LHCN-M2 (cell line): Measurements from ENCODE around the gene PCBD1. TPM values are rescaled to one million over a fixed set of nuclear protein-coding genes. Genes with fewer than 3 reads are reported as not detected.

ENCODE experiments used
- DNase-seq: peaks from one replicate; pipeline ENCODE4 v3.0.0-alpha.2; 2012; ENCODE audit warnings: low read depth
- total RNA-seq: library from RNA; depleted of rRNA; stranded (reverse); fragments of >200 nt; gene quantifications from 2 replicates; pipeline ENCODE4 v1.2.3, GENCODE V29; 2014

PCBD1 gene
- total RNA-seq, 1 experiment from 2014 or later: 32.4 TPM

DNA sequence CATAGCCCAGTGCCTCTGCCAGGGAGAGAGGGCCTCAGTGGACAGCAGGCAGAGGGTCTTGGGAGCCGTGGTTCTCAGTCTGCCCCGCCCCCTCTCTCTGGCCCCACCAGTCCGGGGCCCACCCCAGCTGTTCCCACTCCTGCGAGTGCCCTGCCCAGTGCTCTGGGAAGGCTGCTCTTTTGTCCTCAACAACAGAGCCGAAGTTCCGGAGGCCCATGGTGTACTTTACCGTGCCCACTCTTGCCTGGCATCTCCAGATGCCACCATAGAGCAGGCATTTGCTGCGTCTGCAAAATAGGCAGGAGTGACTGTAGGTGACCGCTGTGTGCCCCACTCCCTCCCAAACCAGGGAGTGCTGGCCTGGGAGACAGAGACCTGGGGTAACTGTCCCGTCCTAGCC lies 29.3 kb upstream of the PCBD1 start:
- DNase-seq: no peak

GRCh38 chr10:70917226-70917625 lies 28.9 kb upstream of the PCBD1 start:
- no peak for DNase-seq

DNA sequence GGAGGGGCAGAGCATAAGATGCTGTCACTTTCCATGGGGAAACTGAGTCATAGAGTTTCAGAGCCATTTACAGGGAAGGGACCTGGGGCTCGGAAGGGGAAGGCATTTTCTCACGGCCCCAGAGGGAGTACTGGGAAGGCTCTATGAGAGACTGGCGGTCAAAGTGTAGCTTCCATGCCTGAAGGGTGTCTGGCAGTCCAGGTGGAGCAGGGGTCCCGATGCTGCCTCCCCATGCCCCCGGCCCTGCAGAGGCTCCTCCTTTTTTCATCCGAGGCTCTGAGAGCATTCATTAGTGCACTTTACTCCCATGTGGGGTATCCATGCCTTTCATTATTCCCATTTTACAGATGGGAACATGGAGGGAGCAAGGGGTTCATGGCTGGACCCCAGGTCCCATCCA lies 27.9 kb upstream of the PCBD1 start:
- DNase-seq: no peak

DNA sequence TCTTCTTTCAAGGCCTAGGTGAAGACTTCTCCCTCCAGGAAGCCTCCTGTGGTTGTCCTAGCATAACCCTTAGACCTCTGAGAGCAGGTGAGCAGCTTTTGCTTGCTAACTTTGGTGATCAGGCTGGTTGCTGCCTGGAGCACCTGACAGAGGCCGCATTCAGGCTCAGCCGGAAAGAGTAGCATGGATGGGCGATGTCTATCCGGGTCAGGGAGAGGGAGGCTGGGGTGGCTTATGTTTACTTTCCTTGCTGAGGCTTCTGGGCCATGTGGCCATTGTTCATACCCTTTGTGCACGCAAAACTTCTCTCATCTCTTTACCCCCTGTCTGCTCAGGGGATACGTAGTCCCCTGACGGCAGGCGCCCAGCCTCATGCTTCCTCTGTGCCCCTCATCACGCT lies 27.4 kb upstream of the PCBD1 start:
- DNase-seq: no peak

DNA sequence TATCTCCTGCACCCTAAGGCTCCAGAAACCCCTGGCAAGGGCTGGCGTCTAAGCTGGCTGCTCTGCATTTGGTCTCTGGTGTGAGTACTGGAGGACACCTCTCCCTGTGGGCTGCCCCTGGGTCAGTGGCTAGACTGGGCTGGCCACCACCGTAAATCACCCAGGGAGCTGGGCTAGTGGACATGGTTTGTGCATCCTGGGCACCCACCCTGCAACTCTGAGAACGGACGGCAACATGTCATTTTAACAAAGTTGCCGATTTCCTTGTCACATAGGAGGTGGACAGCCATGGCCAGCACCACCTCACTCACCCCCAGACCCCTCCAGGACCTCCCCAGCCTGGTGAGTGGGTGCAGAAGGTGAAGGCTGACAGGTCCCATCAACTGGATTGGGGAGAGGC lies 26.8 kb upstream of the PCBD1 start:
- DNase-seq: no peak

GRCh38 chr10:70914316-70914864 lies 26.0 kb upstream of the PCBD1 start:
- DNase-seq: no peak

DNA sequence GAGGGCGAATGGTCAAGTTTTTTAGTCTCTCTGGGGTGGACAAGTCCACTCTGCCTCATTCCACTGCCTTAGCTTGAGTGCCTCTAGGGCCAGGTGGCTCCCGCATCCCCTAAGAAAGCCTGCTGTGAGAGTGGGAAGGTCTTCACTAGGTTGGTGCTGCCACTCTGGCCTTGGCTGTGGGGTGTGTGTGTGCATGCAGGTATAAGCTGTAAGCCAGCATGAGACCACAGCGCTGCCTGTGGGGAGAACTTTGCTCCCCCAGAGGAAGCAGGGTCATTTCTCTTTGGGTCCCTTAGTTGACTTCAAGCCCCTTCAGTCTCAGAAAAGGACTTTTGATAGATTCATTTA lies 25.5 kb upstream of the PCBD1 start:
- DNase-seq: no peak

- DNase-seq: no peak
These were observed 25.0 kb upstream of the PCBD1 start for GRCh38 chr10:70913191-70913892.

DNA sequence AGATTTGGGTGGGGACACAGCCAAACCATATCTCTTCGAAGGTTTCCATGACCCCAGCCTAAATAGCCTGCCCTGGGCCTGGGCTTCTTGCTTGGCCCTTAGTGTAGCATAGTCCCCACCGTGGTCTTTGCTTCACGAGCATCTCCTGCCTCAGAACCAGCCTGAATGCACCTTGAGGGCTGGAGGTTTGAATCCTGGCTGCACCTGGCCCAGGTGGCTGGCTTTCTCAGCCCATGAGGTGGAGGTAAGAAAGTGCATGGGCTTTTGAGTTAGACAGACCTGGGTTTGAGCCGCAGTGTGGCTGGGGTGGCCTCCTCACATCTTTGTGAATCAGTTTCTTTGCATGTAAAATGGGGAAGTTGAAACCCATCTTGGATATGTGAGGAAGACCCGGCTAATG lies 24.2 kb upstream of the PCBD1 start:
- DNase-seq: no peak

DNA sequence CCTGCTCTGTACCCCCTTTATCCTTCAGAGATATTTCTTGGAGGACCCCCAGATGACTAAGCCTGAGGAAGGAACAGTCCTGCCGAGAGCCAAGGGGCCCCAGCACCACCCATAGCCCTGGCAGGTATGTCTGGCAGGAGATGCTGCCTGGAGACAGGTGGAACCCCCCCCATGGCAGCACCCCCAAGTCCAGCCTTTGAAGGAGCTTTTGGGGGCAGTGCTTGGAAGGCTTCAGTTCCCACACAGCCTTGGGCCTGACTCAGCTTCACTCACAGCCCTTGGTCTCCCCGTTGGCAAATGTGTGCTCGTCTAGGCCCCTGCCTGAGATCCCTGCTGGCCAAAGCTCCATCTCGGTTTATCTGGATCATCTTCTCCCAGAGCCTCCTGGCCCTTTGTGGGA lies 23.0 kb upstream of the PCBD1 start:
- DNase-seq: no peak

GRCh38 chr10:70910486-70911341 lies 22.3 kb upstream of the PCBD1 start:
- no peak for DNase-seq

DNA sequence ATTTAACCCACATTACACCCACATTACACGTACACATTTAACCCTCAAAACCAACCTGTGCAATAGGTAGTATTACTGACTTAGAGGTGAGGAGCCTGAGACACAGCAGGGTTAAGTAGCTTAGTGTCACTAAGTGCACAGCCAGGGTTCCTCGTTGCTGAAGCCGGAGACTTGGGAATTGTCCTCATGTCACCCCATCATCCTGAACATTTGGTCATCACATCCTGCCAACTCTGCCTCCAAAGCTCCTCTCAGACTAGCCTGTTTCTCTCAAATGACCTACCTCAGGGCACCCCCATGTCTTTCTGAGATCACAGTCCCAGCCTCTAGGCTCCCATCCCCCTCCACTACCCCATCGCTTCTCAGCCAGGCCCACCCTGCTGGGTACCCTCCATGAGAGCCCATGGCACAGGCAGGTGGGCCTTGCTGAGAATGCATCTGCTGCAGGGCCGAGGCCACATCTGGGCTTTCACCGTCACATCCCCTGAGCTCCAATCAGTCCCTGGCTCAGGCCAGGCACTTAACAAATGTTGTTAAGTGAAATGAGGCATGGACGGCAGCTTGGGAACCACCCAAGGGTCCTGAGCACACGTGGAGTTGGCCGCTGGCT lies 21.1 kb upstream of the PCBD1 start:
- DNase-seq: no peak

DNA sequence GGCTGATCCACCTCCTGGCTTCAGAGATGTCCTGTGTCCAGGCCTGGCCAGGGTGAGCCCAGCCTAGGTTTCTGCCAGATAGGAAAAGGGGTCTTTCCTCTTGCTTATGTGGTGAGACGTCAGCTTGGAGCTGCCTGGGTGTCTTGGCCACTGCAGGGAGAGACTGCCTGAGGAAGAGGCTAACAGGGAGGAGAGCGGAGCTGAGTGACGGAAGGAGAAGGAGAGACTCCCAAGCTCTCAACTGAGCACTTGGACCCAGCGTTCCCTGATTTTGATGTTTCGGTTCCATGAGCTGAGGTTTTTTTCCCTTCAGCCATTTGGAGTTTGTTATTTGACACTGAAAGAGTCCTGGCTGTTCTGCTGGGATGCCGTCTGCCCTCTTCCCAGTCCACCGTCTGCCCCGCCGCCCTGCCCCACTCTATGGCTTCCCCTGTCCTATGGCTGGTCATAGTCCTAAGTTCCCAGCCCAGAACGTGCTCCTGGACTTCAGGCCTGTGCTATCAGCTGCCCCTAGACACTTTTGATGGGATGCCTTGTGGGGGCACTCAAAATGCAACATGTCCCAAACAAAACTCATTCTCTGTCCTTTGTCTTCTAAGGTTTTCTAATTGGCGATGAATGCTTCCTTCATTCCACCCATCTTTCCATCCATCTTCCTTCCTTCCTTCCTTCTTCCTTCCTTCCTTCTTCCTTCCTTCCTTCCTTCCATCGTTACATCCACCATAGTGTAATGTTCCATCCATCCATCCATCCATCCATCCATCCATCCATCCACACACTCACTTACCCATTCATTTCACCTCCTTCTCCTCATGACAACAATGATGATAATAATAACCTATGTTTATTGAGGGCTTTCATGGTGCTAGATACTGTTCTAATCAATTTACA lies 20.3 kb upstream of the PCBD1 start:
- DNase-seq: no peak

- DNase-seq: no peak
These were observed 19.5 kb upstream of the PCBD1 start for GRCh38 chr10:70907637-70908405.

GRCh38 chr10:70906953-70907636 lies 18.7 kb upstream of the PCBD1 start:
- no peak for DNase-seq

DNA sequence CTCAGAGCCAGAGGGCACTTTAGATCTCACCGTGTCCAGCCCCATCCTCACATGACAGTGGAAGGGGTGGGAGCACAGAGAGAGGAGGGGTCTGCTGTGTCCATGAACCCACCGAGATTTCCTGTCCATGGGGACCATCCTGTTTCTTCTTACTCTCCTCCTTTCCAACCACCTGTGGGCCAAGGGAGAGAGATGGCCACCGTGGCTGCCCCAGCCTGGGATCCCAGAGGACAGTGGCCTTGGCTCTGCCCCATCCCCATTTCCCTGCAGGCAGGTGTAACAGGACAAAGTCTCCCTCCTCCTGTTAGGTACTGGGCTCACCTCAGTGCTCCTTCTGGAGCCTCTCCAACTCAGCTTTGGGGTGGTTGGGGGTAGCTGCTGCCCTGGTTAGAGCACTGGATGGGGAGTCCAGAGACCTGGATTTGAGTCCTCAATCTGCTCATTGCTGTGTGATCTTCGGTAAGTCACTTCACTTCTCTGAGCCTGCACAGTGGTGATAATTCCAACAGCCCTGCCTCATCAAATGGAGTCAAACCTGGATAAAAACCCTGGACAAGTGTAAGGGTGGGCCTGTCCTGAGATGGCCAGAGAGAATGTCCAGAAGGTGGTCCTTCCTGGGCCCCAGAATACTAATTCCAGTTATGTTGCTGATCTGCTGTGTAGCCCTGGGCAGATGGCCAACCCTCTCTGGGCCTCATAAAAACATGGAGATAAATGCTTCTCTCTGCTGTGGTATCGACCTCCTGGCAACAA lies 17.8 kb upstream of the PCBD1 start:
- DNase-seq: no peak

- DNase-seq: no peak
These were observed 17.0 kb upstream of the PCBD1 start for GRCh38 chr10:70905071-70906021.

DNA sequence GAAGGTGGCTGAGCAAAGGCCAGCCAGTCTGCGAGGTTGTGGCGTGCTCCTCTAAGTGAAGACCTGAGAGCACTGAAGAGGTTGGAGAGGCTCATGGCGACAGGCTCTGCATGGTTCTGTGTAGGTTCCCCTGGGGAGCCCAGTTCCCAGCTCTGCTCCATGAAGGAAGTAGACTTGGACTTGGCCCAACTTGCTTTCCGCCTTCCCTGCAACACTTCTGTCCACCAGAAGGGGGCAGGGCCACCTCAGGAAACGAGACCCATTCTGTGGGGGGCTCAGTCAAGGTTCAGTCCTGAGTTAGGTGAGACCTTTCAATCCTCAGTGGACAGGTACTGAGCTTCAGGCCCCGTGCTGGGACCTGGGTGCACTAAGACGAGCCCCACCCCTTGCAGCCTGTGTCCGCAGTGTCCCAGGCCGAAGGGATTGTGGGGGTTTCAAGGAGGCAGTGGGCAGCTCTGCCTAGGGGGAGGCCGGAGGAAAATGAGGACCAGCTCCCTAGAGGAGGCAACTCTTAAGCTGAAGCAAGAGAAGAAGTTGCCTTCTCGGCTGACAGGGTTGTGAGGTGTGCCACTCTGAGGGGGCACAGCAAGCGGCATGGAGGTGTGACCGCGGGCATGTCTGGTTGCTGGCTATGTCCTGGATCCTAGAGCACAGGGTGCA lies 15.0 kb upstream of the PCBD1 start:
- DNase-seq: peak; percentile 18
